ENCODE measurements around the gene TNN. TPM values are rescaled to one million over a fixed set of nuclear protein-coding genes. Genes with fewer than 3 reads are reported as not detected.

TNN gene
- total RNA-seq, 1 donor from 2014 or later: 0.58 TPM

DNA sequence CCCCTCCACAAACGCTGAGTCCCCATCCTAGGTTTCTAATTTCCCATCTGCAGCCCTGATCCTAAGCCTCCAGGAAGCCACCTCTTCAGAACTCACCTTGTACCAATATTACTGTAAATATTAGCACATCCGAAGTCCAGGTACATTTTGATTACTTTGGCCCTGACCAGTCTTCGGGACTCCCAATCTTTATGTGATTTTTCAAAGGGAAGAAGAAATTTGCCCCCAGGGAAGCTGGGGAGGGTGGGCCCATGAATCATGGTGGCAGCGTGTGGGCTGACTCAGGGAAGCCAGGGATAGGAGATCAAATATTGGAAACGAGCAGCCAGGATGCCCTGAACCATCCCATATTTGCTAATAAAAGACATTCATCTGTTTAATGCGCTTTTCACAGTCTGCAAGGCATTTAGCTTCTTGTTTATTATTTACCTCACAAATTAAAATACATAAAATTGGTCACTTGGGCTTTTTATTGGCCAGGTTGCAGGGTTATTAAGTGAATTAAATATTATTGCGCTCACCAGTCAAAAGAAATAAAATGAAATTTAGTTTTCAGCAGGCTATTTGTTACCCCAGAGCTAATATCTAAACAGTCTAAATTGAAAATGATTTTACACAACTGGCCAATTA lies 78.4 kb downstream of the TNN start:
- DNase-seq (ENCODE audit: low spot score) (no peak), ATAC-seq (peak; percentile 75)

DNA sequence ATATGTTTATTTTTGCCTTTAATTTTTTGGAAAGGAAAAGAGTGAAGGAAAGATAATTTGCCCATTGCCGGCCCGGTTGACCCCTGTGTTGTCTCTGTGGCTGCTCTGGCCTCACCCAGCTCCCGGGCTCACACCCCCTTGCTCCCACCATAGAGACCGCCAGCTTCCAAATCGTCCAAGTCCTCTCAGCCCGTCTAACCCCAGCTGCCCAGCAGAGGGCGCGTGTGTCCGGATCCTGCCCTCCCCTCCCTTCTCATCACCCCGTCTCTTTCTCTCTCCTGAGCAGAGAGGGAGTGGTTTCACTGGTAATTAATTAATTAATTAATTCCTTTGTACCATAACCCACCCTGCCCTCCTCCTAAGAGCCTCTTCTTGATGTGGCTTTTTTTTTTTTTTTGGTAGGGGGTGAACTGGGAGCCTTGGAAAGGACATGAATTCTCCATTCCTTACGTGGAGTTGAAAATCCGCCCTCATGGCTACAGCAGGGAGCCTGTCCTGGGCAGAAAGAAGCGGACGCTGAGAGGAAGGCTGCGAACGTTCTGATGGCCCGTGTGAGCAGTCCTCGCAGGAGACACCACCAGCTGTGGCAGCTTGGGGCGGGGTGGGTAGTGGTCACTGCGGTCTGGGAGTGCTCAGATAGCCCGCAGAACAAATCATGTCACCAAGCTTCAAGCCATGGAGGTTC lies 79.0 kb downstream of the TNN start:
- ATAC-seq (peak; percentile 91), DNase-seq (ENCODE audit: low spot score) (peak; percentile 61)

DNA sequence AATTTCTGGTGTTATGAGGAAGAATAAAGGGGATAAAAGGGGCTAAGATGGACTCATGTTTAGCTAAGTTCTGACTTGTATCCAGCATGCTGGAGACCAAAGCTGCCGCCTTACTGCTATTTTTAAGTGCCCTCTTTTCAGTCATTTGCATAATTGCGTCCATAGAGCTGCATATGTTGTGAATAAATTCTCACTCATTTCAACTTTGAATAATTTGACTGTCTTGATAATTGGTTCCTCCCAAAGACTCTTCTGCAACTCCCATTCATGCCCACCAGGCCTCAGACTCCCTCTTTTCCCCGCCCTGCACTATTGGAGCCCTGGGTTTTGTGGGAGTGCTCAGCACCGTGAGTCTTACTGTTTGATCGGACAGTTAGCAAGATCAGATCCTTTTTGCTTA lies 79.9 kb downstream of the TNN start:
- DNase-seq (ENCODE audit: low spot score) (no peak), ATAC-seq (no peak)

DNA sequence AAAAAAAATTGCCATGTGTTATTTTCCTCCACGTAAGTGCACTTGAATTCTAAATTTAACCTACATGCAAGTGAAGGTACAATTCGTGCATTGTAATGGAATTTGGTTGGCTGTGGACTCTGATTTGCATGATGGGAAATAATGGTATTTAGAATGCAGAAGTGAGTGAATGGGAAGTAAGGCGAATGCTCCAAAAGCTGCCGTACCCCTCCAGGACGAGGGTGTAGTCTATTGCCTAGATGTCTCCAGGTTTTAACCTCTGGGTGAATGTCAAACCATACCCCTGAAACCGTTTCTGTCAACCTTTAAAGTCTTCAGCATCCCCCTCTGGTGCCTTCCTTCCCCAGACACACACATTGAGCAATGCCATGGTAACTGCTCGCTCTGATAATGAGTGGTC lies 80.4 kb downstream of the TNN start:
- ATAC-seq (no peak), DNase-seq (ENCODE audit: low spot score) (no peak)

DNA sequence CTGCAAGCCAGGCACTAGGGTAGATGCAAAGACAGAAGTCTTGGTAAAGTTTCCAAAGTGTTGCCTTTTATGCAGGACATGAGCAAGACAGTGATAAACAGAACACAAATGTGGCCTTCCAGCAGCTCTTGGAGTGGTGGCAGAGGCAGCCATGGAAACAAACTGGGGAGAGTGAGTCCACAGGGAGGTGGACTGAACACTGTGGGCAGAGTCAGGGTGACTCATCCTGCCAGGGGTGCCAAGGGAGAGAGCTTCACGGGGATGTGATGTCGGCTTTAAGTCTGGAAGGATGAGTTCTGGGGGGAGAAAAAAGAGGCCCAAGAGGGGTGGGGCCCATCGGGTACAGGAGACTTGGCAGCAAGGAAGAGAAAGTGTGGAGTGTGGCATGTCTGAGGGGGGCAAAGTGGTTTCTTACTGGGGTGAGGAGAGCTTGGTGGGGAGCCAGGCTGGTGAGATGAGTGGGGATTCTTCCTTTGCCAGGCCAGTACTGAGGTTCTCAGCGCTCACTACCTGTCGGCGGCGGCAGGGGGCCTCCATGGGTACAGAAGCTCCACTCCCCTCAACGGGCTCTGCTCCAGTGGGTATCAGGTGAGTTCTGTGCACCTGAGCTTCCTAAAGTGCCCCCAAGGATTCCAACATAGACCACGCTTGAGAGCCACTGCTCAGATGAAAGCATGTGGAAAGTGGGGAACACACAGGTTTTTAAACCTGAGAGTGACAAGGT lies 83.1 kb downstream of the TNN start:
- ATAC-seq: no peak

DNA sequence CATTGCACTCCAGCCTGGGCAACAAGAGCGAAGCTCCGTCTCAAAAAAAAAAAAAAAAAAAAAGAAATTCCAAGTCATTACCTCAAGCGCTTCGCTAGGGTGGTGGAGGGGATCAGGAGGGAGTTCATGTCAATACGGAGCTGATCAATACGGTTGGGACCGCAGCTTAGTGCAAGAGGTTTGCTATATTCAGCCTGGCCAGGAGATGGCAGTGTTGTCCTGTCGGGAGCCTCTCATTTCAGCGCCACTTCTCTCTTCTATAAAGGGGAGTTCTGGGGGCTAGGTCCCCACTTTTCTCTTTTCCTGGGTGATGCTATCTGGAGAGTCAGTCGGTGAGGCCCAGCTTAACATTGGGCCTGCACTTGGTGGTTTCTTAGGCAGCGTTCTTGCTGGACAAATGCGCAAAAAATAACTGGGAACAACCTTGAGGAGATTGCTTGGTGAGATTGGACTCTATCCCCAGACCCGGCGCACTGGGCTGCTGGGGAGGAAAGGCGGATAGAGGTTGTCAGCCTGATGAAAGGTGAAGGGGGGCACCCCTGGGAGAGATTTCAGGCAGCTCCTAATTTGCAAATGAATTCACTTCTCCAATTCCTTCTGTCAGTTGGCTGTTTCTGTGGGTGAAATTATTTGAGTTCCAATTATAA lies 84.5 kb downstream of the TNN start:
- ATAC-seq (peak; percentile 85), DNase-seq (ENCODE audit: low spot score) (peak; percentile 70)

More for the DNA sequence above, 83.1 kb downstream of the TNN start:
- DNase-seq (ENCODE audit: low spot score): no peak

DNA sequence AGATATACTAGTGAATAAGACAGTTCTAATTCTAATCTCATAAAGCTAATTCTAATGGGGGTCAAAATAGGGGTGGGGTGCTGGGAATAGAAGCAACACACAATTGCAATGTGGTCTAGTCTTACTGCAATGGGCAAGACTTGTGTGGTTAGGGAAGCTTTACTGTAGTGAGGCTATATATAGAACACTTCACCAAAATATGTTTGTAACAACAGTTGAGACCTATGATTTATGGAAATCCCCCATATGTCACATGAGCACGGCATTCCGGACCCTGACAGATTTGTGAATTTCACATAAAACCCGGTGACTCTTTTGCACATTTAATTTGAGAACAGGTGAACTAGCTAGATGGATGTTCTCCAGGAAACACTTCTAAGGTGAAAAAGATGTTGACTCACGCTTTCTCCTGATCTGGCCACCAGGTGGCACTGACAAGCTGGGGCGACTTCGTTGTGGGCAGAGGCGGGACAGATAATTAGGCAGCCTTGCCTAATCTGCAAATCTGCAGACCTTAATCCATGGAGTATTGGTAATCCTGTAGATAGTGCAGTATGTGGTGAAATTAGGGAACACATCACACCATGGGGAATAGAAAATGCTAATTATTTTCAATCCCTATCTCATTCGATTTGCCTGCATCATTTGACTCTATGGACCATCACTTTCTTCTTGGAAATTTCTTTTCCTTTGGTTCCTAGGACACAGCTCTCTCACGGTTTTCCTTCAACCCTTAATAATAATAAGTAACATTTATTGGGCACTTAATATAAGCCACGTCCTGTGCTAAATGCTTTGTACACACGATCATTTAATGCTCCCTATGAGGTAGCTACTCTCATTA lies 87.2 kb downstream of the TNN start:
- DNase-seq (ENCODE audit: low spot score): peak; percentile 75
- peak; percentile 80 for ATAC-seq

DNA sequence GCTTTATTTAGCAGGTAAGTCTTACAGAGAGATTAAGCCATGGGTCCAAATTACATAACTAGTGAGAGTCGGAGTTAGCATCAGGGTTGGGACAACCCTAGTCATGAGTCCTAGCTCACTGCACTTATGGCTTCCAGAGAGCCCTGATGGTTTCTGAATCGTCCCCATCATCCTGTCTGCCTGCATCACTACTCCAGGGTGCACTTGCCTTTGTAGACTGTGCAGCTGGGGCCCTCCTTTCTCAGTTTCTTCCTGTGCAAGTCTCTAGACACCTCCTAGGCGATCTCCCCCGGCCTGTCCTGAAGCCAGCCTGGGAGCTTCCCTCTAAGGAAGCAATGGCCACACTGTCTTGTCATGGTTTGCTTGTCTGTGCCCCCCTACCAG lies 87.8 kb downstream of the TNN start:
- ATAC-seq: no peak
- DNase-seq (ENCODE audit: low spot score): no peak

DNA sequence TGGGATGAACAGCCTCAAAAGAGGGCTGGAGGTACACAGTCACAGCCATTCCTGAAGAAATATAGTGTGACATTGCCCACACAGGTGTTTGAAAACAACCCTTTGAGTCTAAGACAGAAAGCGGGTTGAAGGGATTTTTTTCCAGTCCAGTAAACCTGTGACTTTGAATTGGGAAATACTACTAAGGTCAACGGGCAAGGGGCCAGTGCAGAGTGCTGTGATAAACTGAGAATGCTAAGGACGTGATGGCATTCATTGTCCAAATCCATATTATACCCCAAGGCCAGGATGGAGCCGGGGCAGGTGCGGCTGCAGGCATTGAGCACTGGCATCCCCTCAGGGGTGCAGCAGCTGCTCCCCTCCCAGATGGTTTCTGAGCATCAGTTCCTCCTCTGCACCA lies 88.3 kb downstream of the TNN start:
- peak; percentile 70 for ATAC-seq
- DNase-seq (ENCODE audit: low spot score): peak; percentile 66

DNA sequence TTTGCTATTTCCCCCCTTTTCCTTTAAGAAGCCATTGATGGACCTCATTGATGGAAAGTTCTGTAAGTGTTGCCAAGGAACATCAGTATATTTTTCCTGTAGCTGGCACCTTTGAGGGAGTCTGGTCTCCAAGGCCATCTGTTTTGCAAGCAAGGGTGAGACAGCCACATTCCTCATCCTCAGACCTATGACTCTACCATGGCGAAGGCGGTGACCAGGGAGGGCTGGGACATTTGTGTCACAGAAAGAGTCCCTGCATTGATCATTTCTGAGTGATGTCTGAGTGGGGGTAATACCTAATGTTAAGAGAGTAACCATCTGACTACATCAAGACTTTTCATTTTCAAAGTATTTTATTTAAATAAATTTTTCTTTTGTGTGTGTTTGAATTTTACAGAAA lies 89.6 kb downstream of the TNN start:
- ATAC-seq (no peak), DNase-seq (ENCODE audit: low spot score) (no peak)

DNA sequence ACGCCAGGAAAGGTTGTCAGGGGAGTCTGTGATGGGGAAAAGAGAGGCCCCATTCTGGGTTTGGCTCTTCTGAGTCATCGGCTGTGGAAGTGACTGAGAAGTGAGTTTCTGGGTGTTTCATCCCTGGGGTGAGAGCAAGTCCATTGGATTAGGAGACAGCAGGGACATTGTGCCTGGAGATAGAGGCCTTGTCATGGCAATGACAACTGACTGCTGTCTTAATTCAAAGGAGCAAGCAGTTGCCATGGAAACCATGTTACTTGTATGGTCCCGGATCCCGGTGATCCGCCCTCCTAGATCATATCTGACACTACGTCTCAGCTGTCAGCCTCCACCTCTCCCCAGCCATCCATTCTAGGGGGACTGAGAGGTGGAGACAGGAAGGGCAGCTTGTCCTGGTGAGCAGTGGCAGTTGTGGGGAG lies 90.5 kb downstream of the TNN start:
- DNase-seq (ENCODE audit: low spot score) (no peak), ATAC-seq (no peak)

DNA sequence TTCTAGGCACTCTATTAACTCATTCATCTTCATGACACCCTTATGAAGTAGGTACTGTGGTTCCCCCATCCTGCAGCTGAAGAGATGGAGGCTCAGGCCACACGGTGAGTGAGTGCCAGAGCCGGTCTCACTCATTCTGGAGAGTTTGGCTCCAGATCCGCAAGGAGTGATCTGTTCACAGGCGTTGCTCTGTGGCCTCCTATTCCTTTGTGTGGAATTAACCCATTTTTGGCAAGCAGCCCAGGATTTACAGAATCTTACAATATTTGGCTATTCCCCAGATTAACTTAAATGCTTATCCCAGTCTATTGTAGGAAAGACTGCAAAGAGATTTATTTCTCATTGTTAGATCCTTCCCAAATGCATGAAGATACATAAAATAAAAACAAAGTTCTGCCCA lies 95.3 kb downstream of the TNN start:
- DNase-seq (ENCODE audit: low spot score) (no peak), ATAC-seq (no peak)

DNA sequence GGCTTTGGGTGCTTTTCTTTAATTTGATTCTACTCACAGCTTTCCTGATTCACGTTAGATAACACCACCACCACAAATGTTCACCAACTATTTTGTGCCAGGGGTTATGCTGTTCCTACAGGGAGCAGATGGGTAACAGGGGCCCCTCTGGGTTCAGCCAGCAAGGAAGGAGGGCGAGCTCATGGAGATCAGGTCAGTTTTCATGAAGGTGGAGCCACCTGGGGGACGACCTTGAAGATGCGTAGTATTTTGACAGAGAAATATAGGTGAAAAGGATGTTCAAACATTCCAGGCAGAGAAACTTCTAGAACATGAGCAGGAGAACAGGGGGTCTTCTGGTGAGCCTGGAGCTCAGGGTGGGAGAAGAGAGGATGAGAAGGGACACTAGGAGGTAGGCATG lies 96.1 kb downstream of the TNN start:
- ATAC-seq (no peak), DNase-seq (ENCODE audit: low spot score) (no peak)

DNA sequence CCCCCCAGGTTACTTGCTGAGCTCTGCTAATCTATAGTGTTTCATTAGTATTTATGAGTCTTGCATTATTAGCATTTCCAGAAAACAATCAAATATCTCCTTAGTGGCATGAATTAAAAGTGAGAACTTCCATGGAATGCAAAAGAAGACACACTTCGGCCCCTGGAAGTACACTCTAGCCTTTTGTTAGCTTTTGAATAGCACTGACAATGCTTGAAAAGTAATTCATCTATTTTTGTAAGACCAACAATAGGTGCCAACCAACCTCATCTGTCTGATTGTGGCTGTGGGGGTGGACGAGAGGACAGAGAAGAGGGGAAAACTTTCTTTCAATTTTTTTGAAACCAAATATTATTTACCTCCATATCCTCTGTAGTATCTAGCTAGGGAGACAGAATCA lies 97.1 kb downstream of the TNN start:
- DNase-seq (ENCODE audit: low spot score) (no peak), ATAC-seq (no peak)

DNA sequence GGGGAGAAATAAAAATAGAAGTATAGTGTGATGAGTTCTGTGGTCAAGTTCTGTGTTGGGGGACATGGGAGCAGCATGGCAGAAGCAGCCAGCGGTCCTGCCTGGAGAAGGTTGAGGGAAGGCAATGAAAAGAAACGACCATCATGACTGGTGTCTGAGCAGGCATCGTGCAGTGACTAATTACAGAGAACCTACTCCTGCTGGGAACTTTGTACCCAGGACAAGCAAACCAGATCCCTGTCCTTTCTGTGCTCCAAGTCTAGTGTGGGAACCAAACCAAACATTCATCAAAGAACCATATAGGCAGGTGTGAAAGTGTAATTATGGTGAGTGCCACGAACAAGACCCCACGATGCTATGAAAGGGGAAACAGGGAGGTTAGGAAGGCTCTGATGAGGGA lies 99.1 kb downstream of the TNN start:
- ATAC-seq (peak; percentile 26), DNase-seq (ENCODE audit: low spot score) (no peak)

DNA sequence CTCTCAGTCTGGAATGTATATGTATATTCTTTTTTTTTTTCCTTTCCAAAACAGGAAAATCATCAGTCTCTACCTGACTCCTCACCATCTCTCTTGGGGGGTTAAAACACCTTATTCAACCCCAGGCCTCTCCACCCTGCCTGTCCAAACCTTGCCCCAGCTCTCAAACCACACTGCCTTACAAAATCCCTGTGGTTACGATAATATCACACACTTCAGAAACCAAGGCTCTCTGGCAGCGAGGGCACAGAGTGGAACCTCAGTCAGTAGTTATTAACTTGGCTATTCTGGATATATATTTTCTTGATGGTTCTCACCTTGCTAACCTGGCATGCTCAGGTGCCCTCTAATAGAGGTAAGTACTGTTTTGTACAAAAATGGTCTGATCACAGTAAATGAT lies 100.2 kb downstream of the TNN start:
- no peak for ATAC-seq
- no peak for DNase-seq (ENCODE audit: low spot score)

DNA sequence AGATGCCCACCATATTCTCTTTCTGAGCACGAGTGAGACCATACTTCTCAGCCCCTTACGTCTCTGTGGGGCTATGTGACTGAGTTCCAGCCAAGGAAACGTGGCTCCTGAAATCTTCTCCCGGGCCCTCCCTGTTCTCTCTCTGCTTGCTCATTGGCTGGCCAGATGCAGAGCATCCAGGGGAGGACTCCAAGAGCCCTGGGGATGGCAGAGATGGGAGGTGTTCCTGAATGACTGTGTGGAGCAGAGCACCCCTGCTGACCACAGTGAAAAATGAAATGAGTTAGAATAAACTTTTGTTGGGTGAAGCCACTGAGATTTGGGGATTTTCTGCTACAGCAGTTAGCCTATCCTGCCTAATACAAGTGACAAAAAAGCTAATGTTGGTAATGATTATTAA lies 101.1 kb downstream of the TNN start:
- DNase-seq (ENCODE audit: low spot score): no peak
- no peak for ATAC-seq

DNA sequence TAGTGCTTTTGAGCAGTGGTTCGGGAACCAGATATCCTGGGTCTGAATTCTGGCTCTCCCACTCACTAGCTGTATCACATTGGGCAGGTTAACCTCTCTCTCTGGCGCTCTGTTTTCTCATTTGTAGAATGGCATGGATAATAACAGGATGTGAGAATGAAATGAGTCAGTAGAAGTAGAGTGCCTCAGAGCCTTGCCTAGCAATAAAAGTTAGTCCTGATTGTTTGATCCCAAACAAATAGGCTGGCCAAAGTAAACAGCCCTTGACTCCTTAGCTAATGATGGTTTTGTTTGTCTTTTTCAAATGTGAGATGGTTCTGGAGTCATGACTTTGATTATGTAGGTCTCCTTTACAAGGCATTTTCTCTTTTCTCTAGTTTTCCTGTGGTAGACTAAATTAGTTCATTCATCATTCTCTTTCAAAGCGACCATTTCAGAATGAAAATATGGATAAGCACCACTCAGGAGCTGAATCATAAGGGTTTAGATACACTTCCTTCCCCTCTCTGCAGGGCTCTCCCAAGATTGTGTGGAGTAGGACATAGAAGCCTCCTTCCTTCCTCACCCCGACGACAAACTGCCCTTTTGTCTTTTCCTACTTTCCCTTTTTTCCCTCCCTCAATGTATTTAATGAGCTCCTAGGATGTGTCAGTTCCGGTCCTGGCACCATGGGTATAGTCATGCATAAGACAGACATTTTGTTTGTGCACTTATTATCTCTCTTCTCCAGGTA lies 101.8 kb downstream of the TNN start:
- no peak for DNase-seq (ENCODE audit: low spot score)
- peak; percentile 67 for ATAC-seq

DNA sequence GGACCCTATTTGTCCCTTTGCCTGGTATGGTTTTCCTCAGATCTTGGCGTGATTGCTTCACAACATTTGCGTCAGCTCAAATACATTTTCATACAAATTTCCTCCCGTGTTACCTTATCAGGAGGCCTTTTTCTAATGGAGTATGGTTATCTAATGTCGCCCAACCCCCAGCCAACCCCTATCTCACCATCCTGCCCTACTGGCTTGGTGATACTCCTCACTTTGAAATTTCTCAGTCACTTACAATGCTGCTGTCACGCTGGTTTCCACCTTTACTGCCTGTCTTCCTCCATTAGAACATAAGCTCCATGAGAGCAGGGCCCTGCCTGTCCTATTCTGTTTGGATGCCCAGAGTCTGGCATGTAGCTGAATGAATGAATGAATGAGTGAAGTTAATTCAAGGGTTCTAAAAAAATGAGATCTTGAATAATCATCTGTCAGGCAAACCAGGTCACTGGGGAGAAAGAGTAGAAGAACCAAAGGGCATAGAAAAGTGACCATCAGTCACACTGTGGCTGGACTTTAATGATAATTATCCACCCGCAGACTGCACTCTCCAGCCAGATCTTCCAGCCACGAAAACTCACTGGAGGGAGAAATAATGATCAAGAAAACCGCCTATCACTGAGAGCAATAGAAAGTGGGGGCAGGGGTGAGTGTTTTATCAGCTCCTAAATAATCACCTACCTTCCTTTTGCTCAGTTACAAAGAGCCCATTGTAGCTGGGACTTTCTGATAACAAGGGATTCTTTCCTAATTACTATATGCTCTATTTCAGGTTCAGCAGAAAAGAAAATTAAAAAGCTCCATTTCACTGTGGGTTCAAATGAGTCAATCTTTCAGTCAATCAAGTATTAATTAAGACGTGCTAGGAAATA lies 103.6 kb downstream of the TNN start:
- ATAC-seq: no peak
- no peak for DNase-seq (ENCODE audit: low spot score)

All from left lobe of liver (tissue), 2 donors.